ENCODE measurements around the gene SMARCA2.
A peak's percentile ranks its signal among the peaks of the same experiment; 100 is the strongest.

The SMARCA2 gene

GRCh38 chr9:2013743-2014475 is 1.2 kb upstream of the SMARCA2 start:
- Histone ChIP-seq H2AFZ (ENCODE audit: low read depth, low read length) (no peak overlapping the region), H3K79me2 (ENCODE audit: low read length) (peaks cover 37% of the 10 kb centered on the region), H3K9me3 (ENCODE audit: insufficient read depth, low read length) (no peaks in the 10 kb centered on the region), H3K4me2 (ENCODE audit: low read length) (peak overlapping the region; percentile 83), H3K9ac (ENCODE audit: low read length) (peak overlapping the region; percentile 76), H4K20me1 (ENCODE audit: insufficient read depth, low read length) (peaks cover 13% of the 10 kb centered on the region), H3K27ac (ENCODE audit: low read length) (no peak overlapping the region), H3K36me3 (replicated peaks; ENCODE audit: low read depth, low read length) (no peaks in the 10 kb centered on the region), H3K4me1 (ENCODE audit: low read length) (peaks cover 28% of the 10 kb centered on the region), H3K27me3 (ENCODE audit: low read depth, low read length) (no peaks in the 10 kb centered on the region), H3K4me3 (ENCODE audit: low read length) (peak overlapping the region; percentile 86)
- TF ChIP-seq EZH2phosphoT487 (IDR thresholded peaks at IDR 0.05; ENCODE audit: low read depth) (no peak), CTCF (IDR thresholded peaks at IDR 0.05; ENCODE audit: low read depth, low read length) (no peak)

- peak overlapping the region; percentile 78 for H3K27ac ChIP-seq (ENCODE audit: low read length)
- peaks cover 32% of the 10 kb centered on the region for H4K20me1 ChIP-seq (ENCODE audit: insufficient read depth, low read length)
- TF ChIP-seq EZH2phosphoT487 (IDR thresholded peaks at IDR 0.05; ENCODE audit: low read depth) (no peak), CTCF (IDR thresholded peaks at IDR 0.05; ENCODE audit: low read depth, low read length) (no peak)
- H3K9me3 ChIP-seq (ENCODE audit: insufficient read depth, low read length): no peaks in the 10 kb centered on the region
- H3K4me1 ChIP-seq (ENCODE audit: low read length): peaks cover 41% of the 10 kb centered on the region
- H3K4me2 ChIP-seq (ENCODE audit: low read length): peak overlapping the region; percentile 87
- peak overlapping the region; percentile 90 for H3K9ac ChIP-seq (ENCODE audit: low read length)
- no peak overlapping the region for H2AFZ ChIP-seq (ENCODE audit: low read depth, low read length)
- peaks cover 2% of the 10 kb centered on the region for H3K36me3 ChIP-seq (replicated peaks; ENCODE audit: low read depth, low read length)
- no peaks in the 10 kb centered on the region for H3K27me3 ChIP-seq (ENCODE audit: low read depth, low read length)
- peaks cover 56% of the 10 kb centered on the region for H3K79me2 ChIP-seq (ENCODE audit: low read length)
- peak overlapping the region; percentile 86 for H3K4me3 ChIP-seq (ENCODE audit: low read length)
These were observed 647 bp downstream of the SMARCA2 start for GRCh38 chr9:2015581-2016407.

- peak overlapping the region; percentile 86 for H3K4me3 ChIP-seq (ENCODE audit: low read length)
- TF ChIP-seq CTCF (IDR thresholded peaks at IDR 0.05; ENCODE audit: low read depth, low read length): no peak
- no peak for TF ChIP-seq EZH2phosphoT487 (IDR thresholded peaks at IDR 0.05; ENCODE audit: low read depth)
- H3K79me2 ChIP-seq (ENCODE audit: low read length): peaks cover 65% of the 10 kb centered on the region
- no peak overlapping the region for H2AFZ ChIP-seq (ENCODE audit: low read depth, low read length)
- H4K20me1 ChIP-seq (ENCODE audit: insufficient read depth, low read length): peaks cover 41% of the 10 kb centered on the region
- H3K9me3 ChIP-seq (ENCODE audit: insufficient read depth, low read length): no peaks in the 10 kb centered on the region
- H3K36me3 ChIP-seq (replicated peaks; ENCODE audit: low read depth, low read length): peaks cover 6% of the 10 kb centered on the region
- H3K9ac ChIP-seq (ENCODE audit: low read length): peak overlapping the region; percentile 90
- H3K27ac ChIP-seq (ENCODE audit: low read length): peak overlapping the region; percentile 78
- H3K27me3 ChIP-seq (ENCODE audit: low read depth, low read length): no peaks in the 10 kb centered on the region
- peak overlapping the region; percentile 87 for H3K4me2 ChIP-seq (ENCODE audit: low read length)
- peaks cover 48% of the 10 kb centered on the region for H3K4me1 ChIP-seq (ENCODE audit: low read length)
These were observed 1.5 kb downstream of the SMARCA2 start for GRCh38 chr9:2016408-2017330.

All from OCI-LY3 (cell line).